ENCODE data around the gene MUC5B. TPM values are rescaled to one million over a fixed set of nuclear protein-coding genes. Genes with fewer than 3 reads are reported as not detected.

The MUC5B gene
- total and polyA plus RNA-seq, 2 of the 13 experiments (the other 11 are each of a cell fraction or from before 2014, with no cell fraction given), result 0.01 TPM; not detected in 1

DNA sequence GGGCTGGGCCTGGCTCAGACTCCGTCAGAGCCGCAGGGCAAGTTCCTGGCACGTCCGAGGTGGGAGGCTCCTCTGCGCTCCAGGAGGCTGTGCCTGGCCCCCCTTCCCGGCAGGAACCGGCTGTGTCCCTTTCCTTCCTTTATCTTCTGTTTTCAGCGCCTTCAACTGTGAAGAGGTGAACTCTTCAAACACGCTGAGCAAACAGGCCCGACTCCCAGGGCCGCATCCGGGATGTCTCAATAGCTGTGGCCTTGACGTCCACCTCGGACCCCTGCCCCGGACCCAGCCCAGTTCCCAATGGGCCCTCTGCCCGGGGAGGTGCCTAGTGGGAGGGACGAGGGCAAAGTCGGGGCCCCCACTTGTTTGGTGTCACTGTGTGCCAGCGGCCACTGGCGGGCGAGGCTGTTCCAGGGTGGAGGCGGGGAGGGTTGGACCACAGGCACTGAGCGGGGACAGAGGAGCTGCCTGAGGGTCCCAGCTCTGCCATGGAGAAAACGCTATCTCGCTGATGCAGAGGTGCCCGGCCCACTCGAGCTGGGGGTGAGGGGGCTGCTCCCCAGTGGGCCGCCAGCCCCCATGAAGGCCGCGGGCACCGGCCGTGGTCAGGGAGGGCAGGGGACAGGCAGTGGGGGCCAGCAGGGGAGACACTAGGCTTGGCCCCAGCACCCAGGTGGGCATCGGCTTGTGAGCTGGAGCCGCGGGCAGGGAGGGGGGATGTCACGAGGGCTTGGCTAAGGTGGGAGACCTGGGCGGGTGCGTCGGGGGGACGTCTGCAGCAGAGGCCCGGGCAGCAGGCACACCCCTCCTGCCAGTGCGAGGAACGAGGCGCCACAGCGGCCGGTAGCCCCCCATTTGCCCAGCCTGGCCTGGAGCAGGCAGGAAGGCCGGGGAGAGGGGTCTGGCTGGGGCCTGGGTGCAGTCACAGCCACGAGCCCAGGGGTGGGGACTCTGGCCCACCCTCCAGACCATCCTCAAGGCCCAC is 2.7 kb upstream of the MUC5B start (continued):
- TF ChIP-seq ZBTB40 (IDR thresholded peaks at IDR 0.05) (no peak), ZBTB40 (CRISPR knock-in tag; IDR thresholded peaks at IDR 0.05) (no peak; the same call in 1 of the 2 replicates), KLF15 (CRISPR knock-in tag; IDR thresholded peaks at IDR 0.05; ENCODE audit: borderline replicate concordance) (0 out of 2 replicates have a peak, but pooled peaks have one; percentile 81), HIVEP1 (CRISPR knock-in tag; IDR thresholded peaks at IDR 0.05) (peak; percentile 93), ZNF616 (CRISPR knock-in tag; IDR thresholded peaks at IDR 0.05; ENCODE audit: low read depth) (no peak), ZUFSP (CRISPR knock-in tag; IDR thresholded peaks at IDR 0.05; ENCODE audit: borderline replicate concordance) (no peak), HNF4A (CRISPR knock-in tag; IDR thresholded peaks at IDR 0.05) (peak; percentile 85), ELK4 (CRISPR knock-in tag; IDR thresholded peaks at IDR 0.05; ENCODE audit: borderline replicate concordance) (no peak), GFI1 (CRISPR knock-in tag; IDR thresholded peaks at IDR 0.05; ENCODE audit: borderline replicate concordance) (peak; percentile 86)
- TF ChIP-seq, protein P1, sequence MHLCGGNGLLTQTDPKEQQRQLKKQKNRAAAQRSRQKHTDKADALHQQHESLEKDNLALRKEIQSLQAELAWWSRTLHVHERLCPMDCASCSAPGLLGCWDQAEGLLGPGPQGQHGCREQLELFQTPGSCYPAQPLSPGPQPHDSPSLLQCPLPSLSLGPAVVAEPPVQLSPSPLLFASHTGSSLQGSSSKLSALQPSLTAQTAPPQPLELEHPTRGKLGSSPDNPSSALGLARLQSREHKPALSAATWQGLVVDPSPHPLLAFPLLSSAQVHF (CRISPR knock-in tag; IDR thresholded peaks at IDR 0.05), result no peak
- TF ChIP-seq, protein P2, sequence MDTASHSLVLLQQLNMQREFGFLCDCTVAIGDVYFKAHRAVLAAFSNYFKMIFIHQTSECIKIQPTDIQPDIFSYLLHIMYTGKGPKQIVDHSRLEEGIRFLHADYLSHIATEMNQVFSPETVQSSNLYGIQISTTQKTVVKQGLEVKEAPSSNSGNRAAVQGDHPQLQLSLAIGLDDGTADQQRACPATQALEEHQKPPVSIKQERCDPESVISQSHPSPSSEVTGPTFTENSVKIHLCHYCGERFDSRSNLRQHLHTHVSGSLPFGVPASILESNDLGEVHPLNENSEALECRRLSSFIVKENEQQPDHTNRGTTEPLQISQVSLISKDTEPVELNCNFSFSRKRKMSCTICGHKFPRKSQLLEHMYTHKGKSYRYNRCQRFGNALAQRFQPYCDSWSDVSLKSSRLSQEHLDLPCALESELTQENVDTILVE (CRISPR knock-in tag; IDR thresholded peaks at IDR 0.05), result peak; percentile 80
- TF ChIP-seq, protein P3, sequence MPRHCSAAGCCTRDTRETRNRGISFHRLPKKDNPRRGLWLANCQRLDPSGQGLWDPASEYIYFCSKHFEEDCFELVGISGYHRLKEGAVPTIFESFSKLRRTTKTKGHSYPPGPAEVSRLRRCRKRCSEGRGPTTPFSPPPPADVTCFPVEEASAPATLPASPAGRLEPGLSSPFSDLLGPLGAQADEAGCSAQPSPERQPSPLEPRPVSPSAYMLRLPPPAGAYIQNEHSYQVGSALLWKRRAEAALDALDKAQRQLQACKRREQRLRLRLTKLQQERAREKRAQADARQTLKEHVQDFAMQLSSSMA (CRISPR knock-in tag; IDR thresholded peaks at IDR 0.05), result no peak

Data from HepG2 (cell line).